ENCODE data around the gene FMN1.

DNA sequence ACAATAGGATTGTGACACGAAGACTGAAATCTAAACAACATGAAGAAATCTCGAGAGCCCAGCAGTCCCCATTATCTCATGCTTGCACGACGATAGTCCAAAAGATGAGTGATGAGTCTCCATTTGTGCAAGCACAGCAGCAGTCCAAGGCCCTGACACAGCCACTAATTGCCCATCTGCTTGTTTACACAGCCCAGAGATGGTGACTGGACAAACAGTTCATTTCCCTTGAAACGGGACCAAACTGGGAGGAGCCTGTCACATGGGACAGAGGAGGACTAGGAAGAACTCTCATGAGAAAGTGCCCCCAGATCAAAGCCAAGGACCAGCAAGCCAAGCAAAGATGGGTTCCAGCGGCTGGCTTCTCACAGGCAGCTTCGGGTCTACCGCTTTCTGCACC lies 355.7 kb downstream of the FMN1 start:
- TF ChIP-seq, protein P1, sequence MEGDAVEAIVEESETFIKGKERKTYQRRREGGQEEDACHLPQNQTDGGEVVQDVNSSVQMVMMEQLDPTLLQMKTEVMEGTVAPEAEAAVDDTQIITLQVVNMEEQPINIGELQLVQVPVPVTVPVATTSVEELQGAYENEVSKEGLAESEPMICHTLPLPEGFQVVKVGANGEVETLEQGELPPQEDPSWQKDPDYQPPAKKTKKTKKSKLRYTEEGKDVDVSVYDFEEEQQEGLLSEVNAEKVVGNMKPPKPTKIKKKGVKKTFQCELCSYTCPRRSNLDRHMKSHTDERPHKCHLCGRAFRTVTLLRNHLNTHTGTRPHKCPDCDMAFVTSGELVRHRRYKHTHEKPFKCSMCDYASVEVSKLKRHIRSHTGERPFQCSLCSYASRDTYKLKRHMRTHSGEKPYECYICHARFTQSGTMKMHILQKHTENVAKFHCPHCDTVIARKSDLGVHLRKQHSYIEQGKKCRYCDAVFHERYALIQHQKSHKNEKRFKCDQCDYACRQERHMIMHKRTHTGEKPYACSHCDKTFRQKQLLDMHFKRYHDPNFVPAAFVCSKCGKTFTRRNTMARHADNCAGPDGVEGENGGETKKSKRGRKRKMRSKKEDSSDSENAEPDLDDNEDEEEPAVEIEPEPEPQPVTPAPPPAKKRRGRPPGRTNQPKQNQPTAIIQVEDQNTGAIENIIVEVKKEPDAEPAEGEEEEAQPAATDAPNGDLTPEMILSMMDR (IDR thresholded peaks at IDR 0.05; ENCODE audit: control extremely low read depth in 1 of 3, insufficient read depth in 1 of 3, low read depth in 1 of 3, low read length in 3 of 3): no peak
- TF ChIP-seq POLR2A (IDR thresholded peaks at IDR 0.05; ENCODE audit: control extremely low read depth in 1 of 2, low read depth in 2 of 2, low read length in 2 of 2) (no peak), EZH2 (IDR thresholded peaks at IDR 0.05; ENCODE audit: low read depth, low read length, severe bottlenecking) (no peak), RXRA (IDR thresholded peaks at IDR 0.05; ENCODE audit: insufficient read depth, low read depth, low read length) (no peak), YY1 (IDR thresholded peaks at IDR 0.05; ENCODE audit: low read depth, low read length) (no peak), SIN3A (conservative IDR thresholded peaks at IDR 0.05 in 1 of 2, IDR thresholded peaks at IDR 0.05 in 1 of 2; ENCODE audit: low read depth in 1 of 2, low read length in 2 of 2) (no peak), POLR2AphosphoS5 (IDR thresholded peaks at IDR 0.05; ENCODE audit: low read depth, low read length) (no peak), RAD21 (IDR thresholded peaks at IDR 0.05 in 1 of 2, conservative IDR thresholded peaks at IDR 0.05 in 1 of 2; ENCODE audit: low read depth in 2 of 2, low read length in 2 of 2) (no peak), TAF1 (IDR thresholded peaks at IDR 0.05; ENCODE audit: low read depth, low read length) (no peak), CREB1 (IDR thresholded peaks at IDR 0.05) (no peak)
- TF ChIP-seq, protein P2, sequence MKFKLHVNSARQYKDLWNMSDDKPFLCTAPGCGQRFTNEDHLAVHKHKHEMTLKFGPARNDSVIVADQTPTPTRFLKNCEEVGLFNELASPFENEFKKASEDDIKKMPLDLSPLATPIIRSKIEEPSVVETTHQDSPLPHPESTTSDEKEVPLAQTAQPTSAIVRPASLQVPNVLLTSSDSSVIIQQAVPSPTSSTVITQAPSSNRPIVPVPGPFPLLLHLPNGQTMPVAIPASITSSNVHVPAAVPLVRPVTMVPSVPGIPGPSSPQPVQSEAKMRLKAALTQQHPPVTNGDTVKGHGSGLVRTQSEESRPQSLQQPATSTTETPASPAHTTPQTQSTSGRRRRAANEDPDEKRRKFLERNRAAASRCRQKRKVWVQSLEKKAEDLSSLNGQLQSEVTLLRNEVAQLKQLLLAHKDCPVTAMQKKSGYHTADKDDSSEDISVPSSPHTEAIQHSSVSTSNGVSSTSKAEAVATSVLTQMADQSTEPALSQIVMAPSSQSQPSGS (IDR thresholded peaks at IDR 0.05; ENCODE audit: low read length): no peak
- TF ChIP-seq, protein P3, sequence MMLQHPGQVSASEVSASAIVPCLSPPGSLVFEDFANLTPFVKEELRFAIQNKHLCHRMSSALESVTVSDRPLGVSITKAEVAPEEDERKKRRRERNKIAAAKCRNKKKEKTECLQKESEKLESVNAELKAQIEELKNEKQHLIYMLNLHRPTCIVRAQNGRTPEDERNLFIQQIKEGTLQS (IDR thresholded peaks at IDR 0.05; ENCODE audit: insufficient read depth, low read depth, low read length): no peak
